ENCODE results near the gene KLHL7.

DNA sequence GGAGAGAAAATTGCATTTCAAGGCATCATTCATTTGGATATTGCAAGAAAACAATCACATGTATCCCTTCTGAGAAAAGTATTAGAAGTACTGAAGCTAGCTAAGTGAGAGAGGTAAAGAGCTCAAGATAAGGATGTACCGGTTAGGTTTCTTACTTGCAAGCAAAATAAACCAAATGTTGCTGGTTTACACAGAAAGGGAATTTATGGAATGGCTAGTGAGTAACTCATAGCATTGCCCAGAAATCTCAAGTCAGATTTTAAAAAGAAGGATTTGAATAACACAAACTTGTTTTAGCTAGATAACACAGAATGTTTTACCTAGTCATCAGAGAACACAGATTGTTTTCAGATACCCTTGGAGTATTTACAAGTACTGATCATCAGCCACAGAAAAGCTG, 30.6 kb downstream of the KLHL7 start:
- TF ChIP-seq, protein P1, sequence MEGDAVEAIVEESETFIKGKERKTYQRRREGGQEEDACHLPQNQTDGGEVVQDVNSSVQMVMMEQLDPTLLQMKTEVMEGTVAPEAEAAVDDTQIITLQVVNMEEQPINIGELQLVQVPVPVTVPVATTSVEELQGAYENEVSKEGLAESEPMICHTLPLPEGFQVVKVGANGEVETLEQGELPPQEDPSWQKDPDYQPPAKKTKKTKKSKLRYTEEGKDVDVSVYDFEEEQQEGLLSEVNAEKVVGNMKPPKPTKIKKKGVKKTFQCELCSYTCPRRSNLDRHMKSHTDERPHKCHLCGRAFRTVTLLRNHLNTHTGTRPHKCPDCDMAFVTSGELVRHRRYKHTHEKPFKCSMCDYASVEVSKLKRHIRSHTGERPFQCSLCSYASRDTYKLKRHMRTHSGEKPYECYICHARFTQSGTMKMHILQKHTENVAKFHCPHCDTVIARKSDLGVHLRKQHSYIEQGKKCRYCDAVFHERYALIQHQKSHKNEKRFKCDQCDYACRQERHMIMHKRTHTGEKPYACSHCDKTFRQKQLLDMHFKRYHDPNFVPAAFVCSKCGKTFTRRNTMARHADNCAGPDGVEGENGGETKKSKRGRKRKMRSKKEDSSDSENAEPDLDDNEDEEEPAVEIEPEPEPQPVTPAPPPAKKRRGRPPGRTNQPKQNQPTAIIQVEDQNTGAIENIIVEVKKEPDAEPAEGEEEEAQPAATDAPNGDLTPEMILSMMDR (IDR thresholded peaks at IDR 0.05), result no peak
- TF ChIP-seq POLR2A (IDR thresholded peaks at IDR 0.05) (no peak), POLR2AphosphoS5 (IDR thresholded peaks at IDR 0.05) (no peak)

Data from suprapubic skin (tissue), 4 donors.